ENCODE measurements around the gene OR1J4.

OR1J4 gene

DNA sequence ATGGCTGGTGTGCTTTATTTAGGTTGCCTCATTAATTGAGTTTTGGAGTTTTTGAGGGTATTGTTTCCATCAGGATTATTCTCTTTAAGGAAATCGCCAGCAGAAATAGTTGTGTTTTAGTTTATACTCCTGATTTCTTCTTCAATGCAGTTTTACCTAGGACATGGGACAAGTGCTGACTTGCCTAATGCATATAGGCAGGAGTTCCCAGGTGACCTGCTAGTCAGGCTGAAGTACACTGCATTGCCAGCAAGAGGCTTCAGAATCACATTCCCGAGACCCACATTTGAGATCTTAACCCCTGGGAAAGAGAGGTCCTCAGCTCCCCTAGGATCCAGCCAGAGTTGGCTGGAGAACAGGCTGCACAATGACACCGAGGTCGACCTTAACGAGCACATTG lies 32.4 kb downstream of the OR1J4 start:
- no peak for DNase-seq
- Histone ChIP-seq H3K4me2 (ENCODE audit: low read depth, low read length) (no peak overlapping the region), H3K36me3 (replicated peaks; ENCODE audit: insufficient read depth, low read length) (no peaks in the 10 kb centered on the region), H3K27me3 (replicated peaks; ENCODE audit: insufficient read depth, low read length) (no peaks in the 10 kb centered on the region), H3K79me2 (ENCODE audit: low read length) (no peaks in the 10 kb centered on the region), H3K9ac (ENCODE audit: low read length) (no peak overlapping the region), H3F3A (ENCODE audit: insufficient read depth, low read length) (no peaks in the 10 kb centered on the region), H2AFZ (ENCODE audit: low read length) (no peak overlapping the region), H4K20me1 (ENCODE audit: insufficient read depth, low read length) (no peaks in the 10 kb centered on the region), H3K4me1 (ENCODE audit: low read length) (no peaks in the 10 kb centered on the region), H3K9me2 (replicated peaks; ENCODE audit: insufficient read depth, low read length) (no peaks in the 10 kb centered on the region), H3K4me3 (ENCODE audit: low read length) (no peak overlapping the region), H3K27ac (ENCODE audit: low read length) (no peak overlapping the region), H3K9me3 (replicated peaks; ENCODE audit: insufficient read depth, low read length) (no peaks in the 10 kb centered on the region)
- TF ChIP-seq, protein P1, sequence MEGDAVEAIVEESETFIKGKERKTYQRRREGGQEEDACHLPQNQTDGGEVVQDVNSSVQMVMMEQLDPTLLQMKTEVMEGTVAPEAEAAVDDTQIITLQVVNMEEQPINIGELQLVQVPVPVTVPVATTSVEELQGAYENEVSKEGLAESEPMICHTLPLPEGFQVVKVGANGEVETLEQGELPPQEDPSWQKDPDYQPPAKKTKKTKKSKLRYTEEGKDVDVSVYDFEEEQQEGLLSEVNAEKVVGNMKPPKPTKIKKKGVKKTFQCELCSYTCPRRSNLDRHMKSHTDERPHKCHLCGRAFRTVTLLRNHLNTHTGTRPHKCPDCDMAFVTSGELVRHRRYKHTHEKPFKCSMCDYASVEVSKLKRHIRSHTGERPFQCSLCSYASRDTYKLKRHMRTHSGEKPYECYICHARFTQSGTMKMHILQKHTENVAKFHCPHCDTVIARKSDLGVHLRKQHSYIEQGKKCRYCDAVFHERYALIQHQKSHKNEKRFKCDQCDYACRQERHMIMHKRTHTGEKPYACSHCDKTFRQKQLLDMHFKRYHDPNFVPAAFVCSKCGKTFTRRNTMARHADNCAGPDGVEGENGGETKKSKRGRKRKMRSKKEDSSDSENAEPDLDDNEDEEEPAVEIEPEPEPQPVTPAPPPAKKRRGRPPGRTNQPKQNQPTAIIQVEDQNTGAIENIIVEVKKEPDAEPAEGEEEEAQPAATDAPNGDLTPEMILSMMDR (IDR thresholded peaks at IDR 0.05; ENCODE audit: low read length), result no peak
- TF ChIP-seq EZH2 (optimal IDR thresholded peaks at IDR 0.05; ENCODE audit: low read depth, low read length), result no peak
- TF ChIP-seq EZH2phosphoT487 (IDR thresholded peaks at IDR 0.05; ENCODE audit: low read length), result no peak

DNA sequence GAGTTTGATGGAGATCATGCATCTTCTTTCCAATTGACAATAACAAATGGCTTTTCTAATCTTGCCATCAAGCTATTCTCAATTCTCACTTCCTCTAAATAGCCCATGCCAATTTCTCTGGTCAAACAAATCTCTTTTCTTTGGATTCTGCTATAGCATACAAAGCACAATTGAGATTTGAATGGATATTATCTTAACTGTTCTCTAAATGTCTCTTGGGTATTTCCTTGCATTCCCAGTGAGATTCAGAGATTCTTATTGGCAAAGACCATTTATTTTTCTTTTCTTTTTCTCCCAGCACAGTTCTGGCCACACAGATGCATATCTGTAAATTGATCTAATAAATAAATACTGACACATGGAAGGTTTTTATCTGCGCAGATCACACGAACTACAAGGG lies 33.9 kb downstream of the OR1J4 start, which contains the start of gene OR1N2:
Gene OR1N2 (plus strand): TSS at position 301 of the 400 bp plus-strand sequence. CDS start 100 bp downstream, outside the sequence.
- H2AFZ ChIP-seq (ENCODE audit: low read length), result no peak within 1 kb of the TSS
- no peaks in the 10 kb centered on the region for H3K4me1 ChIP-seq (ENCODE audit: low read length)
- no peaks in the 10 kb centered on the region for H3F3A ChIP-seq (ENCODE audit: insufficient read depth, low read length)
- no peaks in the 10 kb centered on the region for H3K27me3 ChIP-seq (replicated peaks; ENCODE audit: insufficient read depth, low read length)
- H3K9ac ChIP-seq (ENCODE audit: low read length), result no peak within 1 kb of the TSS
- no peaks in the 10 kb centered on the region for H4K20me1 ChIP-seq (ENCODE audit: insufficient read depth, low read length)
- no peaks in the 10 kb centered on the region for H3K9me2 ChIP-seq (replicated peaks; ENCODE audit: insufficient read depth, low read length)
- no peaks in the 10 kb centered on the region for H3K36me3 ChIP-seq (replicated peaks; ENCODE audit: insufficient read depth, low read length)
- no peak within 1 kb of the TSS for H3K4me2 ChIP-seq (ENCODE audit: low read depth, low read length)
- no peak for TF ChIP-seq EZH2 (optimal IDR thresholded peaks at IDR 0.05; ENCODE audit: low read depth, low read length)
- TF ChIP-seq, protein P1 (IDR thresholded peaks at IDR 0.05; ENCODE audit: low read length), result no peak
- no peak for TF ChIP-seq EZH2phosphoT487 (IDR thresholded peaks at IDR 0.05; ENCODE audit: low read length)
- H3K9me3 ChIP-seq (replicated peaks; ENCODE audit: insufficient read depth, low read length), result no peaks in the 10 kb centered on the region
- no peak for DNase-seq
- H3K79me2 ChIP-seq (ENCODE audit: low read length), result no peaks in the 10 kb centered on the region
- no peak within 1 kb of the TSS for H3K4me3 ChIP-seq (ENCODE audit: low read length)
- H3K27ac ChIP-seq (ENCODE audit: low read length), result no peak within 1 kb of the TSS

DNA sequence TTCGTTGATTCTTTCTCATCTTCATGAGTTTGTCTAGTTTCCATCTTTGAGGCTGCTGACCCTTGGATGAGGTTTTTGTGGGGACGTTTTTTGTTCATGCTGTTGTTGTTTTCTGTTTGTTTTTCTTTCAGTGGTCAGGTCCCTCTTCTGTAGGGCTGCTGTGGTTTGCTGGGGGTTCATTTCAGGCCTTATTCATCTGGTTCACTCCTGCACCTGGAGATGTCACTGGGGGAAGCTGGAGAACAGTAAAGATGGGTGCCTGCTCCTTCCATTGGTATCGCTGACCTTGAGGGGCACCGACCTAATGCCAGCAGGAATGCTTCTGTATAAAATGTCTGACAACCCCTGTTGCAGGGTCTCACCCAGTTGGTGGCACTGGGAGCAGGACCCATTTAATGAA lies 42.5 kb downstream of the OR1J4 start:
- H3K9me2 ChIP-seq (replicated peaks; ENCODE audit: insufficient read depth, low read length), result no peaks in the 10 kb centered on the region
- H3K9ac ChIP-seq (ENCODE audit: low read length), result no peak overlapping the region
- no peak overlapping the region for H3K27ac ChIP-seq (ENCODE audit: low read length)
- no peak for DNase-seq
- H3K36me3 ChIP-seq (replicated peaks; ENCODE audit: insufficient read depth, low read length), result no peaks in the 10 kb centered on the region
- H2AFZ ChIP-seq (ENCODE audit: low read length), result no peak overlapping the region
- no peaks in the 10 kb centered on the region for H4K20me1 ChIP-seq (ENCODE audit: insufficient read depth, low read length)
- H3F3A ChIP-seq (ENCODE audit: insufficient read depth, low read length), result no peaks in the 10 kb centered on the region
- H3K4me1 ChIP-seq (ENCODE audit: low read length), result no peaks in the 10 kb centered on the region
- no peaks in the 10 kb centered on the region for H3K79me2 ChIP-seq (ENCODE audit: low read length)
- no peak overlapping the region for H3K4me2 ChIP-seq (ENCODE audit: low read depth, low read length)
- no peaks in the 10 kb centered on the region for H3K27me3 ChIP-seq (replicated peaks; ENCODE audit: insufficient read depth, low read length)
- TF ChIP-seq, protein P1 (IDR thresholded peaks at IDR 0.05; ENCODE audit: low read length), result no peak
- TF ChIP-seq EZH2 (optimal IDR thresholded peaks at IDR 0.05; ENCODE audit: low read depth, low read length) (no peak), EZH2phosphoT487 (IDR thresholded peaks at IDR 0.05; ENCODE audit: low read length) (no peak)
- H3K4me3 ChIP-seq (ENCODE audit: low read length), result no peak overlapping the region
- no peaks in the 10 kb centered on the region for H3K9me3 ChIP-seq (replicated peaks; ENCODE audit: insufficient read depth, low read length)
